Muscle of back (tissue), 11 donors: ENCODE data around the gene FAIM. TPM values are rescaled to one million over a fixed set of nuclear protein-coding genes. Genes with fewer than 3 reads are reported as not detected.
"Not testable (repeated sequence)": the region's sequence is repeated elsewhere in the genome, so short reads cannot be mapped to it uniquely, and the experiment has no call there.

Experiments used
- DNase-seq, 3 donors: peaks; one replicate each; pipeline versions ENCODE4 v3.0.0 to v3.0.0-alpha.2; 2013
- polyA plus RNA-seq, 10 donors: library from polyadenylated mRNA; unstranded; fragments of 120-200 nt; gene quantifications; one replicate each; pipeline ENCODE4 v1.2.1, GENCODE V29; 2013; ENCODE audit not compliant: insufficient read length in 10 of 10

The FAIM gene
- polyA plus RNA-seq, 10 donors: 9.0 to 18.9 (median 12.1) TPM

- DNase-seq: no peak
Measured at GRCh38 chr3:138675393-138675792, 66.8 kb downstream of the FAIM start.

- DNase-seq: no peak
Measured at GRCh38 chr3:138678086-138678485, 69.5 kb downstream of the FAIM start.

DNA sequence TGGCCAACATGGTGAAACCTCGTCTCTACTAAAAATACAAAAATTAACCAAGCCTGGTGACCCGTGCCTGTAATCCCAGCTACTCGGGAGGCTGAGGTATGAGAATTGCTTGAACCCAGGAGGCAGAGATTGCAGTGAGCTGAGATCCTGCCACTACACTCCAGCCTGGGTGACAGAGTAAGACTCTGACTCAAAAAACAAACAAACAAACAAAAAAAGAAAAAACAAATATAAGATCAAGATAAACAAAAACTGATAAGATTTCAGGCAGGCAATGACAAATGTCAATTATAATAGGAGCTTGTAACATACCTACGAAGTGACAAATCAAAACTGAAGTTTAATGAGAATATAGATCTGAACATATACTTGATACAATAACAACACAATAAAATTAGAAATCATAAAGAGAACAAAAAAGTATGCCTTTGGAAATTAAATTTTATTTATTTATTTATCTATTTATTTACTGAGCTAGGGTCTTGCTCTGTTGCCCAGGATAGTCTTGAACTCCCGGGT is 70.4 kb downstream of the FAIM start:
- no peak for DNase-seq

- DNase-seq: not testable (repeated sequence)
Measured at GRCh38 chr3:138680974-138681373, 72.4 kb downstream of the FAIM start.

GRCh38 chr3:138681463-138682220 is 73.1 kb downstream of the FAIM start:
- DNase-seq: no peak

DNA sequence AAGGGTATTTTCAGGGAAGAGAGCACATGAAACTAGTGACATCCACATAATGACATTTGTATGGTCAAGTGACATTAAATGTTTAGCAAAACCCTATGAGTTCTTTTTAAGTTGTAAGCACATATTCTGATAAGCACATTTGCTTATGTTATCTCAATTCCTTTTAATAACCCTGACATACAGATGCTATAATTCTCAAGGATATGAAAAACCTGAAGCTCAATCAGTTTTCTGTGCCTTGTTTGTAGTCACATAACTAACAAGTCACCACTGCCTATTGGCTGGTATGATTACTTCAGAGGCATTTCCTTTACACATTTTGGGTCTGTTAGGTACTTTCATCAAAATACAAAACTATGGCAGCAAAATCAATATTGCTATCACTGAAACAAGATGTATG is 74.1 kb downstream of the FAIM start:
- no peak for DNase-seq

Other genes starting within 250 kb of the FAIM start
- gene ESYT3, start 174.2 kb upstream of the FAIM start, polyA plus RNA-seq: 10 to 100 TPM in 9 of 10 donors, 1 to 10 TPM in 1; 4.6 to 29.4 (median 15.1) TPM
- gene CEP70, start 14.5 kb upstream of the FAIM start, polyA plus RNA-seq: 10 to 100 TPM; 15.5 to 27.4 (median 21.2) TPM
- gene PIK3CB, start 226.2 kb downstream of the FAIM start, polyA plus RNA-seq: 10 to 100 TPM in 5 of 10 donors, 1 to 10 TPM in 5; 7.2 to 15.3 (median 10.1) TPM